Mucosa of rectum (tissue), 2 donors: ENCODE measurements around the gene MRPS33.

Source experiments
- H3K27ac ChIP-seq, 2 donors: one replicate each; pipeline ENCODE4 v1.7.0; 2013; ENCODE audit warnings: inconsistent platforms in 2 of 2, low read depth in 2 of 2, low read length in 2 of 2
- H3K27me3 ChIP-seq, 2 donors: one replicate each; pipeline ENCODE4 v1.7.0; 2013; ENCODE audit warnings: low read length in 2 of 2; ENCODE audit not compliant: control insufficient read depth in 2 of 2, insufficient read depth in 2 of 2
- H3K36me3 ChIP-seq, 2 donors: one replicate each; pipeline ENCODE4 v1.7.0; 2013; ENCODE audit warnings: low read length in 2 of 2; ENCODE audit not compliant: control insufficient read depth in 2 of 2, insufficient read depth in 2 of 2
- H3K4me1 ChIP-seq, 2 donors: one replicate each; pipeline ENCODE4 v1.7.0; 2013; ENCODE audit warnings: low read length in 2 of 2, mild to moderate bottlenecking in 1 of 2; ENCODE audit not compliant: control insufficient read depth in 2 of 2, insufficient read depth in 2 of 2
- H3K4me3 ChIP-seq, 2 donors: one replicate each; pipeline ENCODE4 v1.7.0; 2013; ENCODE audit warnings: low read length in 2 of 2
- H3K9ac ChIP-seq, 2 donors: one replicate each; pipeline ENCODE4 v1.7.0; 2013; ENCODE audit warnings: low read length in 2 of 2, low read depth in 1 of 2, mild to moderate bottlenecking in 1 of 2
- H3K9me3 ChIP-seq, 2 donors: one replicate each; pipeline ENCODE4 v1.7.0; 2013; ENCODE audit warnings: low read length in 2 of 2; ENCODE audit not compliant: control insufficient read depth in 2 of 2
- donor health status: healthy.
- donor health status: Normal muscosa, but diverticular disease.

MRPS33 gene

GRCh38 chr7:141014524-141015395 is at the start of gene MRPS33:
MRPS33 (minus strand) TSS chr7:141014952; CDS start chr7:141010633, 4,319 bp downstream.
- Histone ChIP-seq H3K27me3 (peaks cover 0 to 7% of the 10 kb centered on the region in 2 donors), H3K9me3 (no peaks in the 10 kb centered on the region), H3K9ac (peak within 1 kb of the TSS; percentile 71 to 80), H3K4me1 (peaks cover 10 to 24% of the 10 kb centered on the region in 2 donors), H3K36me3 (peaks cover 0 to 4% of the 10 kb centered on the region in 2 donors), H3K4me3 (peak within 1 kb of the TSS; percentile 81 to 94), H3K27ac (peak within 1 kb of the TSS; percentile 79 to 81)

GRCh38 chr7:141057788-141058187 is 43.0 kb upstream of the MRPS33 start:
- H3K9me3 ChIP-seq = no peaks in the 10 kb centered on the region
- no peaks in the 10 kb centered on the region for H3K36me3 ChIP-seq
- no peak overlapping the region for H3K27ac ChIP-seq
- no peak overlapping the region for H3K4me3 ChIP-seq
- H3K27me3 ChIP-seq = no peaks in the 10 kb centered on the region
- no peaks in the 10 kb centered on the region for H3K4me1 ChIP-seq
- no peak overlapping the region for H3K9ac ChIP-seq

- H3K4me3 ChIP-seq = no peak overlapping the region
- H3K36me3 ChIP-seq = no peaks in the 10 kb centered on the region
- no peak overlapping the region for H3K9ac ChIP-seq
- no peaks in the 10 kb centered on the region for H3K4me1 ChIP-seq
- H3K9me3 ChIP-seq = no peaks in the 10 kb centered on the region
- no peak overlapping the region for H3K27ac ChIP-seq
- H3K27me3 ChIP-seq = no peaks in the 10 kb centered on the region
These were observed 40.4 kb upstream of the MRPS33 start for GRCh38 chr7:141055146-141055545.

- Histone ChIP-seq H3K9ac (no peak overlapping the region), H3K27ac (no peak overlapping the region), H3K4me3 (no peak overlapping the region), H3K4me1 (no peaks in the 10 kb centered on the region), H3K36me3 (no peaks in the 10 kb centered on the region), H3K27me3 (no peaks in the 10 kb centered on the region), H3K9me3 (no peaks in the 10 kb centered on the region)
These were observed 38.9 kb upstream of the MRPS33 start for GRCh38 chr7:141053626-141054025.

GRCh38 chr7:141045842-141046620 is 31.3 kb upstream of the MRPS33 start:
- Histone ChIP-seq H3K27ac (no peak overlapping the region), H3K9me3 (no peaks in the 10 kb centered on the region), H3K9ac (no peak overlapping the region), H3K36me3 (no peaks in the 10 kb centered on the region), H3K4me1 (no peaks in the 10 kb centered on the region), H3K27me3 (no peaks in the 10 kb centered on the region), H3K4me3 (no peak overlapping the region)

GRCh38 chr7:141045126-141045841 is 30.5 kb upstream of the MRPS33 start:
- no peak overlapping the region for H3K27ac ChIP-seq

GRCh38 chr7:141043616-141044015 is 28.9 kb upstream of the MRPS33 start:
- Histone ChIP-seq H3K9me3 (no peaks in the 10 kb centered on the region), H3K4me3 (no peak overlapping the region), H3K4me1 (no peaks in the 10 kb centered on the region), H3K27me3 (no peaks in the 10 kb centered on the region), H3K36me3 (no peaks in the 10 kb centered on the region), H3K27ac (no peak overlapping the region), H3K9ac (no peak overlapping the region)

More at GRCh38 chr7:141045126-141045841, 30.5 kb upstream of the MRPS33 start:
- Histone ChIP-seq H3K4me1 (no peaks in the 10 kb centered on the region), H3K9ac (no peak overlapping the region), H3K9me3 (no peaks in the 10 kb centered on the region), H3K27me3 (no peaks in the 10 kb centered on the region), H3K36me3 (no peaks in the 10 kb centered on the region), H3K4me3 (no peak overlapping the region)

GRCh38 chr7:141042222-141043193 is 27.8 kb upstream of the MRPS33 start:
- Histone ChIP-seq H3K9ac (no peak overlapping the region), H3K36me3 (no peaks in the 10 kb centered on the region), H3K9me3 (no peaks in the 10 kb centered on the region), H3K4me1 (no peaks in the 10 kb centered on the region), H3K27me3 (no peaks in the 10 kb centered on the region), H3K4me3 (no peak overlapping the region), H3K27ac (no peak overlapping the region)

- no peaks in the 10 kb centered on the region for H3K9me3 ChIP-seq
- H3K27ac ChIP-seq = no peak overlapping the region
- H3K4me3 ChIP-seq = no peak overlapping the region
- H3K4me1 ChIP-seq = no peaks in the 10 kb centered on the region
- no peak overlapping the region for H3K9ac ChIP-seq
- no peaks in the 10 kb centered on the region for H3K27me3 ChIP-seq
- H3K36me3 ChIP-seq = no peaks in the 10 kb centered on the region
These were observed 24.6 kb upstream of the MRPS33 start for GRCh38 chr7:141039376-141039775.
